HL-60/S4 treated with retinoic acid at 250 ng/mL for 4 days and 3 days (cell line): ENCODE data around the gene CORO7.
"Not testable (repeated sequence)": the region's sequence is repeated elsewhere in the genome, so short reads cannot be mapped to it uniquely, and the experiment has no call there.

ENCODE experiments used
- in situ Hi-C: fragments of 300-500 bp; cut with MboI; formaldehyde crosslinking; loops from 2 replicates; pipeline ENCODE4 v1.7.0; 2022; ENCODE audit warnings: low sequenced_read_pairs

CORO7 gene

GRCh38 chr16:4340443-4340842 is 76.0 kb downstream of the CORO7 start:
- in situ Hi-C loops = no loop called here

DNA sequence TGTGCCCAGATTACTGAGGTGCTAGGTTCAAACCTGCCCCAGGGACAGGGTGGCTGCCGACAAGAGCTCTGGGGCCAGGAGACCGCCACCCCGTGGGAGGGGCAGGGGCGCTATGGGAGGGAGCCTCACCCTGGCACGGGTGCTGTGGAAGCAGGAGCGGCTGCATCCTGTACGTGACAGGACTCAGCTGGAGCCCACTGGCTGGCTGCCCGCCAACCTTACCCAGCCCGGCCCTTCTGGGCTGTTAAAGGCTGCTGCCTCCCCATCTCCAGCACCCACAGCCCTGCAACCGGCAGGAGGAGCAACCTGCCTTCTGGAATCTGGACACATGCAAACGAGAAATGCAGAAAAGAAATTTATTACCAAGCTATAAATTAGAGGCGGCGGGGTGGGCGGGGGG is 76.5 kb downstream of the CORO7 start:
- in situ Hi-C loops = no loop called here

DNA sequence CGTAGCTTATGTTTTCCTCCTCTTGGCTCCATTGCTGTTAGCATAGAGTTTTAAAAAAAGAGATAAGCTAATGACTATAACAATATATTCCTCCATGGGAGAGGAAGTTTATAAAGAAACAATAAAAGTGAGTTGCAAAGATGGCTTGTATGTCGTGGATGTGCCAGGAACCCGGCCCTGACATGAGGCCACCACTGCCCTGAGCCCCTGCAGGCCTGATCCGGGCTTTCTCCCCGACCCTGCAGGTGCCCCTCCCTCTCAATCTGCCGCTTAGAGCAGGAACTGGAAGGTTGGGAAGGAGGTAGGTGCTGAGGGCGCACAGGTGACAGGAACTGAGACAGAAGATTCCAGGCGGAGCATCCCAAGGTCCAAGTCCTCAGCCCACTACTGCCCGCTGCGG is 76.9 kb downstream of the CORO7 start:
- in situ Hi-C loops = no loop called here

DNA sequence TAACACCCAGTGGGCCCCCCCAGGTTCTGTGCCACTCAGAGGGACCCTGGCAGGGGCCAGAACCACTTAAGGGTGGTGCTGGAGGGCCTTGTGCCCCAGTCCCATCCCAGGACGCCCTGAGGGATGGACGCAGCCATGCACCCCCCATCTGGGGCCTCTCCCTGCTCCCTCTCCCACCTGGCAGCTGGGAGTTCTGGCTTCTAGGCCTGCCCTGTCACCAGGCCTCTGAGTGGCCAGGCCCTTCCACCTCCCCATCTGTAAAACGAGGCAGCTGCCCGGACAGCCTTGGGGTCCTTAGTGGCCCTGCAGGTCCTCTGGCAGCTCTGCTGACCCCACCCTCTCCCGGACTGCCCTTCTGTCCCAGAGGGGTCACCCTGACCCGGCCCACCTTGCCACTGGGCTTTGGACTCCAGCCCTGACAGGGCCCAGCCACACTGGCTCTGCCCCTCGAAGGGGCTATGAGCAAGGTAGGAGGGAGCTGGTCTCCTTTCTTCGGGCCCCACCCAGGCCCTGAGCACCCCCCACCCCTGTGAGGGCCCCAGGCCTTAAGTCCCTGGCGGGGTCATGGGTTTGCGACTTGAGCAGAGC is 77.6 kb downstream of the CORO7 start:
- in situ Hi-C loops = no loop called here

DNA sequence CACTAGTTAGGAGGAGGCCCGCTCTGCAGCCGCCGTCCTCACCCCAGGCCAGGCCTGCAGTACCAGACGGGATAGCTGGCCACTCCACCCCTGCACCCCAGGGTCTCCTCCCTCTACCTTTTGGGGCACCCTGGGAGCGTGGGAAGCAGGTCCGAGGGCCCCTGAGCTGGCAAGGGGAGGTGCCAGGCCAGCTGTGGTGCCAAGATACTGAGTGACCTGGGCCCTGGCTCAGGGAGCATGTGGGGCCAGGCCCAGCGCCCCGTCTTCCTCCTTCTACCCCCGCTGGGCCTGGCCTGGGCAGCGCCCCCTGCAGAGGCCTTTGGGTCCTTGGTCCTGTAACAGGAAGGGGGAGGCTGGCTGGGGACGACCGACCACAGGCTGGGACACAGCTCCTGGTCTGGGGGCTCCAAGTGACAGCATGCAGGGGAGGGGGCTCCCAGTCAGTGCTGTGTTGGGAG is 78.2 kb downstream of the CORO7 start:
- in situ Hi-C loops = no loop called here

DNA sequence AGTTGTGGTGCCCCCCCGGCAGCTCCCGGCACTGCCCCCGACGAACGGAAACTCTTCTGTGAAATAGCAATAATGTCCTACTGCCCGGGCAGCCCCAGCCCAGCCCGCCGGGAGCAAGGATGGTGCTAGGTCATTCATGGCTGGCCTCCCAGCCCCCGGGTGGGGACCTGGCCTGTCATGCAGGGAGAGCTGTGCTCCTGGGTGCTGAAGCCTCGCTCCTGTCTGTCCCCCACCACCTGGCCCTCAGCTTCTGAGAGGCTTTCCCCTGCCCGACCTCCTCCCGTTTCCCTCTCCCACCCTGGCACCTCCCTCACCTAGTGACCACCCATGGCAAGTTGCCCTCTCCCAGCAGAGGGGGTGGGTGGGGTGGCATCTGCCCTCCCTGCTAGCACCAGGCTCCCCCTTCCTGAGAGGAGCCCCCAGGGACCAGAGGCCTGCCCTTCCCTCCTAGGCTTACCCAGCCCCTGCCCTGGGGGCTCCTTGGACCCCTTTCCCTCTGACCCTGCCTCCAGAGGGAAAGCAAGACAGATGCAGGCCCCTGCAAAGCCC is 78.8 kb downstream of the CORO7 start:
- in situ Hi-C loops = no loop called here

DNA sequence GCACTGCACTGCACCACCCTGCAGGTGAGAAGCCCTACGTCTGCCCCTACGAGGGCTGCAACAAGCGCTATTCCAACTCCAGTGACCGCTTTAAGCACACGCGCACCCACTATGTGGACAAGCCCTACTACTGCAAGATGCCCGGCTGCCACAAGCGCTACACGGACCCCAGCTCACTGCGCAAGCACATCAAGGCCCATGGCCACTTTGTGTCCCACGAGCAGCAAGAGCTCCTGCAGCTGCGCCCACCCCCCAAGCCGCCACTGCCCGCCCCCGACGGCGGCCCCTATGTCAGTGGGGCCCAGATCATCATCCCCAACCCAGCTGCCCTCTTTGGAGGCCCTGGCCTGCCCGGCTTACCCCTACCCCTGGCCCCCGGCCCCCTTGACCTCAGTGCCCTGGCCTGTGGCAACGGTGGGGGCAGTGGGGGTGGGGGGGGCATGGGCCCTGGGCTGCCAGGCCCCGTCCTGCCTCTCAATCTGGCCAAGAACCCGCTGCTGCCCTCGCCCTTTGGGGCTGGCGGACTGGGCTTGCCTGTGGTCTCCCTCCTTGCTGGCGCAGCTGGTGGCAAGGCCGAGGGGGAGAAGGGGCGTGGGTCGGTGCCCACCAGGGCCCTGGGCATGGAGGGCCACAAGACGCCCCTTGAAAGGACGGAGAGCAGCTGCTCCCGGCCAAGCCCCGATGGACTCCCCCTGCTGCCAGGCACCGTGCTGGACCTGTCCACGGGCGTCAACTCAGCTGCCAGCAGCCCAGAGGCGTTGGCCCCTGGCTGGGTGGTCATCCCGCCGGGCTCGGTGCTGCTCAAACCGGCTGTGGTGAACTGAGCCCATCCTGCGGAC is 79.5 kb downstream of the CORO7 start:
- in situ Hi-C loops = no loop called here

- in situ Hi-C loops = no loop called here
Measured at GRCh38 chr16:4334724-4335495, 81.5 kb downstream of the CORO7 start.

- in situ Hi-C loops = not testable (repeated sequence)
Measured at GRCh38 chr16:4333714-4334113, 82.7 kb downstream of the CORO7 start.

- in situ Hi-C loops = no loop called here
Measured at GRCh38 chr16:4333308-4333638, 83.1 kb downstream of the CORO7 start.

- in situ Hi-C loops = no loop called here
Measured at GRCh38 chr16:4332623-4333307, 83.6 kb downstream of the CORO7 start.

DNA sequence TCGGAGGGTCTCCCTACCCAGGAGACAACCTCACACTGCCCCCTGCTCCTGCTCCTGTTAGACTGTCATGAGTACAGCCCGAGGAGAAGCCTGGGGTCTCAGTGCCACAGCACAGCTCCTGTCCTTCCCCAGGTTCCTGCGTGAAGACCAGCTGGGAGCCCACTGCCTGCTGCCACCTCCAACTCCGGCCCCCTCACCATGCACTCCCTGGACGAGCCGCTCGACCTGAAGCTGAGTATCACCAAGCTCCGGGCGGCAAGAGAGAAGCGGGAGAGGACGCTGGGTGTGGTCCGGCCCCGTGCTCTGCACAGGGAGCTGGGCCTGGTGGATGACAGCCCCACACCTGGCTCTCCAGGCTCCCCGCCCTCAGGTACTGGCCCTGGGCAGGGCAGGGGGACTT is 84.3 kb downstream of the CORO7 start:
- in situ Hi-C loops = no loop called here

DNA sequence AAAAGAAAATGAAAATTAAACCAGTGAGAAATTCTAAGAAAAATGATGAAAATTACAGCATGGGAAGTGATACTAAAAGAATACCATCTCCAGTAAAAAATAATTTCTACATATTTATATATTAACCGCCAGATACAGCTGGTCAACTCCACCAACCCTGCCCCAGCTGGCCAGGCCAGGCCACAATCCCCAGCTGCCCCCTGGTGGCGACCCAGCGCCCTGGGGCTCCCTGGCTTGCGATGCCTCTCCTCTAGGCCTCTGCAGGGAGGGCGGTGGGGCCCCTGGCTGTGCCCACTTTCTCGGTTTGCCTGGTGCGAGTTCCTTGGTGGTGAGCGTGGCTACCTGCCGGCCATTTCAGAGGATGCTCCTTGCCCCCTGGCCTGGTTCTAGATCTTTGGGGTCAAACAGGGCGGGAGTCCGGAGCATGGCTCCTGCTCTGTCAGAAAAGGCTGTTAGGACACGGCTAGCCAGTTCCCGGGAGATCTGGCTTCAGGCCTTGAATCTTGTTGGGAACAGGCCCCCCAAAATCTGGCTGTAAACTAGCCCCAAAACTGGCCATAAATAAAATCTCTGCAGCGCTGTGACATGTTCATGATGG is 86.0 kb downstream of the CORO7 start:
- in situ Hi-C loops = no loop called here

DNA sequence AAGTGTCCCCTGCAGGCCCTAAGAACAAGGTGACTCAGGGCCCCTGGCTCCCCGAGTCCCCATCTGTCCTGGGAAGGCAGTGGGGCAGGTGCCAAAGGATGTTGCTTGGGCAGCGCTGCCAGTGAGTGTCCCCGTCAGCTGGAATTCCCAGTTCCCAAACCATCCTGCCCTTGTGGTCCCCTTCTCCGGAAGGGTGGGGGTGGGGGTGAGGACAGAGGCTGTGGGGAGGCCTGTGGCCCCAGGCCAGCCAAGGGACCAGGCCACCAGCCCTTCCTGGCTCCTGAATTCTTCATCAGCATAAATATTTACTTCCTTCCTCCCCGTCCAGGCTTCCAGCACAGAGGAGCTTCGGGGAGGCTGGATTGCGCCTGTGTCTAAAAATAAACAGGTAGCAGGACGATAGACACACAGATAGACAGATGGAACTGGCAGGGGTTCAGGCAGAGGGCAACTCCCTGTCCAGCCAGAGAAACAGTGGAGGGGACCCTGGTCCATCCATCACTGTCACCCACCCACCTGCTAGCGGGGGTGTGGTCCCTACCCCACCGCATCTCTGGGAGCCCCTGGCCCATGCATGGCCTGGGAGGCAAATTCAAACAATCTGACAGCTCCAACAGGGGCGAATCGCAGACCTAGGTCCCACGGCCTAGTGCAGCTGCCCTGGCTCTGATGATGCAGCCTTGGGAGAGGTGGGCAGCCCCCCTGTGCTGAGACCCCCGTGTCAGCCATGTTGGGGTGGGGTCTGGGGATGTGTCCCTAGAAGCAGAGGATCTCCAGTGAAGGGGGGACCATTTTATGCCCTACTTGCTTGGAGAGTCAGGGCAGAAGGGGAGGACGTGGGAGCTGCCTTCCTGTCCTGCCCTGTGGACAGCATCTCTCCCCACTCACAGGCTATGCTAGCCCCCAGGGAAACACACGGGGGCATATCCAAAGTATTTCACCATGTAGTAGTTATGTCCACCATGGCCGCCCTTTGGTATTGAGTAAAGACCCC is 87.3 kb downstream of the CORO7 start:
- in situ Hi-C loops = no loop called here

DNA sequence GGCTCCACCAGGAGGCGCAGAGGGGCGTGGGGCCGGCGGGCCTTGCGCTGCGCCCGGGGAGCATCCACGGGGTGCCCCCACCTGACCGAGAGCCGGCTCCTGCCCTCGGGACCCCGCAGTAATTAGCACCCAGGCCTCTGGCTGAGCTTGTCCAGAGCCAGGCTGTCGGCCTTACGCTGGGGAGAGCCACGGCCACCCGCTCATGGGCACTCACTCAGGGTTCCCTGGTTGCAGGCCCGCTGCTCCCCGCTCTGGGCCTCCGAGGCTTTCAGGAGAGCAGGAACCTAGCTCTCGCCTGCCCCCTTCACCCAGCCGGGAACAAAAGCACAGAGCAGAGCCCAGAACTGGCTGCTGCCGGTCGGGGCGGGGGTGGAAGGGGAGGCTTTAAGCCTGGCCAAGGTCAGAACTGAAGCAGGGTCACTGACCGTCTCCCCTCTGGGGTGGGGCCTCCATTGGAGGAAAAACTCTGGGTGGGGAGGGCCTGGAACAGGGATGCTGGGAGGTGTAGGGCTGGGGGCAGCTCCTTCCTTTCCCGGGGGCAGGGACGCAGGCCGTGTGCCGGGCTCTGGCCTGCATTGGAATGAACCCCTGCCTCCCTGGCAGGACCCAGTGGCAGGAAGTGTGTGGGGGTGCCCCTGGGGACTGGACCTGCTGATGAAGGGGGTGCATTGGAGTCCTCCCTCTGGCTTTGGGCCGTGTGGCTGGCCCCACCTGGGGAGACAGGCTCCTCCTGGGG is 88.2 kb downstream of the CORO7 start:
- in situ Hi-C loops = no loop called here

- in situ Hi-C loops = no loop called here
Measured at GRCh38 chr16:4327386-4328045, 88.9 kb downstream of the CORO7 start.

DNA sequence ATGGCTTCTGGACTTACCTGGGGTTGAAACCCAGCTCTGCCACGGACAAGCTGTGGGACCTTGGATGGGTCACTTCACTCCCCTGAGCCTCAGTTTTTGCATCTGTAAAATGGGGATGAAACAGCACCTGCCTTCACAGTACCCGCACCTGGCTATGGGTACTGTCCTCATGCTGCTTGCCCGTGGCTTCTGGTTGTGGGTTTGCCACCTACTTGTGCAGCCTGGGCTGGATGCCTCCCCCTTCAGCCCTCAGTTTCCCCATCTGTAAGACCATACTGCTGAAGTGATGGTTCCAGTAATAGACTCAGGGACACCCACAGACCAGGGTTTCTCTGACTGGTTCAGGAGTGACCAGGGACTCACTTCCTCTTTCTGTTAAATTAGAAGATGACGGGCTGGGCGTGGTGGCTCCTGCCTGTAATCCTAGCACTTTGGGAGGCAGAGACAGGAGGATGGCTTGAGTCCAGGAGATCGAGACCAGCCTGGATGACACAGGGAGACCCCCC is 91.1 kb downstream of the CORO7 start:
- in situ Hi-C loops = no loop called here
